Measurements from ENCODE around the gene COL5A1.

DNA sequence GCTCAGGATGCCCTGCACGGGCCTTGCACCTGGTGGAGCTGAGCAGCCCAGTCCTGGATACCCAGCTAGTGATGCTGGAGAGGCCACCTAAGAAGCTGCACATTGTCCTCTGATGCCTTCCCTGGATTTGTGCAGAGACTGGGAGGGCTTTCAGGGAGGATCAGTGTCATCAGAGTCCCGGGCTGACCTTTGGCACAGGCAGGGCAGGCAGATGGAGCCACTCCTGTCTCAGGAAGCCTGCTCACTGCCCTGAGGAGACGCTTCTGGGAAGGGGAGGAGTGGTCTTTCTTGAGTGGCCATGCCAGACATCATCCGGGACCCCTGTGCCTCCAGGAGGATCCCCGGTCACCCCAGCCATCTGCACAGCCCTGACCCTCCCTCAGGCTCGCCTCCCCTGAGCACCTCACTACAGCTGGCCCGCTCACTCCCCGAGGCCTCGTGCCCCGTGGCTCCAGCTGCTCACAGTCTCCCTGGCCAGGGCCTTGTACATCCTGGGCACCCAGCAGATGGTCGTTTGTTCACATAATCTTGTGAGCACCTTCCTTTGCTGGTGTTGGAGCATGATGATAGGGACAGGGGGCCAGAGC lies 191.8 kb downstream of the COL5A1 start:
- TF ChIP-seq, protein P1, sequence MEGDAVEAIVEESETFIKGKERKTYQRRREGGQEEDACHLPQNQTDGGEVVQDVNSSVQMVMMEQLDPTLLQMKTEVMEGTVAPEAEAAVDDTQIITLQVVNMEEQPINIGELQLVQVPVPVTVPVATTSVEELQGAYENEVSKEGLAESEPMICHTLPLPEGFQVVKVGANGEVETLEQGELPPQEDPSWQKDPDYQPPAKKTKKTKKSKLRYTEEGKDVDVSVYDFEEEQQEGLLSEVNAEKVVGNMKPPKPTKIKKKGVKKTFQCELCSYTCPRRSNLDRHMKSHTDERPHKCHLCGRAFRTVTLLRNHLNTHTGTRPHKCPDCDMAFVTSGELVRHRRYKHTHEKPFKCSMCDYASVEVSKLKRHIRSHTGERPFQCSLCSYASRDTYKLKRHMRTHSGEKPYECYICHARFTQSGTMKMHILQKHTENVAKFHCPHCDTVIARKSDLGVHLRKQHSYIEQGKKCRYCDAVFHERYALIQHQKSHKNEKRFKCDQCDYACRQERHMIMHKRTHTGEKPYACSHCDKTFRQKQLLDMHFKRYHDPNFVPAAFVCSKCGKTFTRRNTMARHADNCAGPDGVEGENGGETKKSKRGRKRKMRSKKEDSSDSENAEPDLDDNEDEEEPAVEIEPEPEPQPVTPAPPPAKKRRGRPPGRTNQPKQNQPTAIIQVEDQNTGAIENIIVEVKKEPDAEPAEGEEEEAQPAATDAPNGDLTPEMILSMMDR (IDR thresholded peaks at IDR 0.05), result no peak
- TF ChIP-seq POLR2A (IDR thresholded peaks at IDR 0.05), result no peak
- TF ChIP-seq POLR2AphosphoS5 (IDR thresholded peaks at IDR 0.05), result no peak

Data from upper lobe of left lung (tissue), 4 donors.